ENCODE data around the gene MAST4. TPM values are rescaled to one million over a fixed set of nuclear protein-coding genes. Genes with fewer than 3 reads are reported as not detected.

The MAST4 gene
- polyA plus RNA-seq, 1 experiment = 4.0 TPM

DNA sequence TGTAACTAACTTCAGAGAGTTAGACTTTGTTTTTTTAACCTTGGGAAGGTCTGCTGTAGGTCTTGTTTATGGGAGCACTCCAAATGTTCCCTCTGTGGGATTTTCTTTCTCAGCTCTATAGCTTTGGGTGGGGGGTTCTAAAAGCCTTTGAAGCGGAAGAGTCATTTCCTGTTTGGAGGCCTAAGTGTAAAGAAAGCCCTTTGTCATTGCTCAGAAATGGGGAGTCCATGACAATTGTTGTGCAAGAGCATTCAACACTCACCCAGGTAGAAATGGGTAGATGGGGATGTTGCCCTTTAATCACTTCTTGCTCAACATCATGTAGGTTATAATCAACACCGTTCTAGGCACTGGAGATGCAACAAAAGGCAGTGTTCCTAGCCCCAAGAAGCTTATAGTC is 30.3 kb upstream of the MAST4 start:
- CTCF ChIA-PET = no interaction called here
- no peak for DNase-seq (ENCODE audit: low read depth)
- H3K36me3 ChIP-seq (ENCODE audit: control insufficient read depth, insufficient read depth, low read length) = no peaks in the 10 kb centered on the region
- POLR2A ChIA-PET = no interaction called here
- no peak for TF ChIP-seq CTCF (IDR thresholded peaks at IDR 0.05; ENCODE audit: insufficient read depth, low read depth, low read length)
- H3K4me3 ChIP-seq (ENCODE audit: low read depth, low read length) = no peak overlapping the region
- no peaks in the 10 kb centered on the region for H3K27me3 ChIP-seq (ENCODE audit: control insufficient read depth, insufficient read depth, low read length)

DNA sequence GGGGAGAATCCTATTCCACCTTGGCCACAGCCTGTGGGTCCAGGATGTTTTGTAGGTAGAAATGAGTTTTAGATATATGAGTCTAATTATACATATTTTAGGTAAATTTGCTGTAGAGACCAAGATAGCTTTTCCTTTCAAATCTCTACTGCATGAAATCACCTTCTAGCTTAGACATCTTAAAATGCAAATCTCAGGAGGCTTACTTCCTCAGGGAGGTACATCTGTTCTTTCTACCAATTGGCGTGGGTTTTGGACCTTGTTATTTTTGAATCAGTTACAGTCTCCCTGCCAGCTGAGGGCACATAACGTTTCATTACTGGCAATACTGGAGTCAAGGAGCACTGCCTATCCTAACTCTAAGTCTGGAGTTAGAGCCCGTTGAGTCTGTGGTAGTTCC is 28.7 kb upstream of the MAST4 start:
- Histone ChIP-seq H3K36me3 (ENCODE audit: control insufficient read depth, insufficient read depth, low read length) (no peaks in the 10 kb centered on the region), H3K4me3 (ENCODE audit: low read depth, low read length) (no peak overlapping the region), H3K27me3 (ENCODE audit: control insufficient read depth, insufficient read depth, low read length) (no peaks in the 10 kb centered on the region)
- POLR2A ChIA-PET = no interaction called here
- TF ChIP-seq CTCF (IDR thresholded peaks at IDR 0.05; ENCODE audit: insufficient read depth, low read depth, low read length) = no peak
- CTCF ChIA-PET = no interaction called here
- DNase-seq (ENCODE audit: low read depth) = no peak

- Histone ChIP-seq H3K27me3 (ENCODE audit: control insufficient read depth, insufficient read depth, low read length) (no peaks in the 10 kb centered on the region), H3K4me3 (ENCODE audit: low read depth, low read length) (no peak overlapping the region), H3K36me3 (ENCODE audit: control insufficient read depth, insufficient read depth, low read length) (no peaks in the 10 kb centered on the region)
- TF ChIP-seq CTCF (IDR thresholded peaks at IDR 0.05; ENCODE audit: insufficient read depth, low read depth, low read length) = no peak
- CTCF ChIA-PET = no interaction called here
- no peak for DNase-seq (ENCODE audit: low read depth)
- POLR2A ChIA-PET = no interaction called here
Measured at GRCh38 chr5:66570201-66570600, 26.0 kb upstream of the MAST4 start.

DNA sequence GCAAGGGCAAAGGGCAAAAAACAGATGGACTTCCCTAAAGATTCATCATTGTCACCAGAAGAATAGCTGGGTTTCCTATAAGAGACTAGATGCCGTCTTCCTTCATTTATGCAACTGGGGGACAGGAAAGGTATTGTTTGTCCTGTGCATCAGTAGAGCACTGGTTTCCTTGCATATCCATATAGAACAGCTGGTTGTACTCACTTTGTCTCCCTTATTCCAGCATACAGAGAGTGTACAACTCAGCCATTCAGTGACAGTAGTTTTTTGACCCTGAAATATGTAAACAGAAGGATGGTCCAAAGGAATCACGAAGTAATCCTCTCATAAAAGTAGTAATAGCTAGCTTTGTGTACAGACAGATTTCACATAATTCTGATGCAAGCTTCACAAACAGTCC is 22.5 kb upstream of the MAST4 start:
- POLR2A ChIA-PET = no interaction called here
- H3K4me3 ChIP-seq (ENCODE audit: low read depth, low read length) = no peak overlapping the region
- no peak for DNase-seq (ENCODE audit: low read depth)
- H3K36me3 ChIP-seq (ENCODE audit: control insufficient read depth, insufficient read depth, low read length) = no peaks in the 10 kb centered on the region
- no peaks in the 10 kb centered on the region for H3K27me3 ChIP-seq (ENCODE audit: control insufficient read depth, insufficient read depth, low read length)
- CTCF ChIA-PET = no interaction called here
- TF ChIP-seq CTCF (IDR thresholded peaks at IDR 0.05; ENCODE audit: insufficient read depth, low read depth, low read length) = no peak

GRCh38 chr5:66582499-66583165 is 13.6 kb upstream of the MAST4 start:
- DNase-seq (ENCODE audit: low read depth) = no peak
- CTCF ChIA-PET = no interaction called here
- no peak overlapping the region for H3K4me3 ChIP-seq (ENCODE audit: low read depth, low read length)

More at GRCh38 chr5:66582499-66583165, 13.6 kb upstream of the MAST4 start:
- Histone ChIP-seq H3K27me3 (ENCODE audit: control insufficient read depth, insufficient read depth, low read length) (no peaks in the 10 kb centered on the region), H3K36me3 (ENCODE audit: control insufficient read depth, insufficient read depth, low read length) (no peaks in the 10 kb centered on the region)
- POLR2A ChIA-PET = no interaction called here
- TF ChIP-seq CTCF (IDR thresholded peaks at IDR 0.05; ENCODE audit: insufficient read depth, low read depth, low read length) = no peak

All from BJ (cell line).